Neural progenitor cell (in vitro differentiated cells): ENCODE results near the gene SRCIN1. TPM values are rescaled to one million over a fixed set of nuclear protein-coding genes. Genes with fewer than 3 reads are reported as not detected.
A peak's percentile ranks its signal among the peaks of the same experiment; 100 is the strongest.

ENCODE experiments used
- DNase-seq: peaks from one replicate; pipeline ENCODE4 v3.0.0-alpha.2; 2016; ENCODE audit warnings: low spot score
- H2AFZ ChIP-seq: fragments of 200-600 bp; sonication (generic); replicated peaks from 2 replicates; pipeline ENCODE4 v1.6.1; 2016; ENCODE audit warnings: antibody characterized with exemption
- H3F3A ChIP-seq: fragments of 200-600 bp; sonication (generic); 2 replicates; pipeline ENCODE4 v1.6.1; 2016; ENCODE audit warnings: antibody characterized with exemption, low read depth
- H3K27ac ChIP-seq: fragments of 200-600 bp; sonication (generic); 2 replicates; pipeline ENCODE4 v1.5.1; 2016; ENCODE audit warnings: mild to moderate bottlenecking
- H3K27me3 ChIP-seq: fragments of 200-600 bp; sonication (generic); 2 replicates; pipeline ENCODE4 v1.6.1; 2016; ENCODE audit warnings: mild to moderate bottlenecking, moderate library complexity
- H3K36me3 ChIP-seq: fragments of 200-600 bp; sonication (generic); 2 replicates; pipeline ENCODE4 v1.5.1; 2016
- H3K4me1 ChIP-seq: fragments of 200-600 bp; sonication (generic); 2 replicates; pipeline ENCODE4 v1.6.1; 2016; ENCODE audit warnings: mixed run types
- H3K4me2 ChIP-seq: fragments of 200-600 bp; sonication (generic); 2 replicates; pipeline ENCODE4 v1.6.1; 2016
- H3K4me3 ChIP-seq: fragments of 200-600 bp; sonication (generic); 2 replicates; pipeline ENCODE4 v1.5.1; 2016
- H3K79me2 ChIP-seq: fragments of 200-600 bp; sonication (generic); 2 replicates; pipeline ENCODE4 v1.6.1; 2016; ENCODE audit warnings: low read depth
- H3K9ac ChIP-seq: fragments of 200-600 bp; sonication (generic); 2 replicates; pipeline ENCODE4 v1.6.1; 2016
- H3K9me3 ChIP-seq: fragments of 200-600 bp; sonication (generic); 2 replicates; pipeline ENCODE4 v1.5.1; 2016; ENCODE audit warnings: low read depth
- H4K20me1 ChIP-seq: fragments of 200-600 bp; sonication (generic); 2 replicates; pipeline ENCODE4 v1.6.1; 2016; ENCODE audit warnings: low read depth
- H3K27ac Mint-ChIP-seq: 3 replicates; pipeline ENCODE4 v1.8.0; 2021; ENCODE audit warnings: mixed read lengths
- H3K27me3 Mint-ChIP-seq: 2 replicates; pipeline ENCODE4 v1.8.0; 2022; ENCODE audit warnings: low read depth, mild to moderate bottlenecking, inconsistent platforms, moderate library complexity, mixed read lengths; ENCODE audit not compliant: insufficient read depth
- H3K36me3 Mint-ChIP-seq: 3 replicates; pipeline ENCODE4 v1.8.0; 2021; ENCODE audit warnings: mixed read lengths
- H3K4me1 Mint-ChIP-seq: 3 replicates; pipeline ENCODE4 v1.8.0; 2021; ENCODE audit warnings: mixed read lengths
- H3K4me3 Mint-ChIP-seq: 3 replicates; pipeline ENCODE4 v1.8.0; 2021; ENCODE audit warnings: mild to moderate bottlenecking, moderate library complexity, mixed read lengths
- H3K9me3 Mint-ChIP-seq: 3 replicates; pipeline ENCODE4 v1.8.0; 2020; ENCODE audit warnings: mixed read lengths
- CTCF ChIP-seq: fragments of 200-600 bp; sonication (generic); IDR thresholded peaks from 2 replicates; pipeline ENCODE4 v1.5.1; 2017; ENCODE audit warnings: antibody characterized with exemption, mild to moderate bottlenecking
- EZH2 ChIP-seq: fragments of 200-600 bp; sonication (generic); IDR thresholded peaks from 2 replicates; pipeline ENCODE4 v1.6.1; 2017; ENCODE audit warnings: antibody characterized with exemption, mild to moderate bottlenecking, moderate library complexity
- EZH2phosphoT487 ChIP-seq: fragments of 200-600 bp; sonication (generic); IDR thresholded peaks from 2 replicates; pipeline ENCODE4 v1.6.1; 2017; ENCODE audit warnings: antibody characterized with exemption
- total RNA-seq: library from RNA; depleted of rRNA; stranded (reverse); fragments of >200 nt; gene quantifications from 2 replicates; pipeline ENCODE4 v1.2.3, GENCODE V29; 2015; ENCODE audit warnings: low replicate concordance

The SRCIN1 gene
- total RNA-seq, 1 donor from 2014 or later, result 3.8 TPM

- no peaks in the 10 kb centered on the region for H3K36me3 Mint-ChIP-seq
- Histone ChIP-seq H3K9me3 (no peaks in the 10 kb centered on the region), H4K20me1 (peaks cover 93% of the 10 kb centered on the region), H3K27ac (no peak overlapping the region), H2AFZ (no peak overlapping the region), H3K4me2 (peak overlapping the region; percentile 80), H3K4me3 (peak overlapping the region; percentile 36), H3K79me2 (no peaks in the 10 kb centered on the region), H3K36me3 (no peaks in the 10 kb centered on the region), H3K9ac (no peak overlapping the region), H3K4me1 (peaks cover 44% of the 10 kb centered on the region), H3F3A (peaks cover 58% of the 10 kb centered on the region), H3K27me3 (peaks cover 97% of the 10 kb centered on the region)
- H3K9me3 Mint-ChIP-seq, result no peaks in the 10 kb centered on the region
- H3K27ac Mint-ChIP-seq, result no peak overlapping the region
- TF ChIP-seq EZH2 (no peak), CTCF (no peak), EZH2phosphoT487 (peak; percentile 25)
- H3K4me1 Mint-ChIP-seq, result peaks cover 59% of the 10 kb centered on the region
- peak overlapping the region; percentile 53 for H3K4me3 Mint-ChIP-seq
- DNase-seq, result peak; percentile 58
- H3K27me3 Mint-ChIP-seq, result peaks cover 69% of the 10 kb centered on the region
Measured at GRCh38 chr17:38562903-38563302, 42.8 kb downstream of the SRCIN1 start.

GRCh38 chr17:38562215-38562569 lies 43.6 kb downstream of the SRCIN1 start:
- Mint-ChIP-seq H3K27ac (no peak overlapping the region), H3K27me3 (peaks cover 69% of the 10 kb centered on the region), H3K9me3 (no peaks in the 10 kb centered on the region), H3K36me3 (no peaks in the 10 kb centered on the region), H3K4me3 (peak overlapping the region; percentile 53), H3K4me1 (peaks cover 63% of the 10 kb centered on the region)
- Histone ChIP-seq H3K27ac (no peak overlapping the region), H3K9me3 (no peaks in the 10 kb centered on the region), H3F3A (peaks cover 58% of the 10 kb centered on the region), H3K36me3 (no peaks in the 10 kb centered on the region), H3K79me2 (no peaks in the 10 kb centered on the region), H4K20me1 (peaks cover 86% of the 10 kb centered on the region), H3K4me3 (no peak overlapping the region), H3K4me1 (peaks cover 44% of the 10 kb centered on the region), H3K4me2 (peak overlapping the region; percentile 28), H2AFZ (no peak overlapping the region), H3K27me3 (peaks cover 90% of the 10 kb centered on the region), H3K9ac (no peak overlapping the region)
- no peak for DNase-seq
- TF ChIP-seq EZH2 (peak; percentile 60), EZH2phosphoT487 (peak; percentile 57), CTCF (no peak)

DNA sequence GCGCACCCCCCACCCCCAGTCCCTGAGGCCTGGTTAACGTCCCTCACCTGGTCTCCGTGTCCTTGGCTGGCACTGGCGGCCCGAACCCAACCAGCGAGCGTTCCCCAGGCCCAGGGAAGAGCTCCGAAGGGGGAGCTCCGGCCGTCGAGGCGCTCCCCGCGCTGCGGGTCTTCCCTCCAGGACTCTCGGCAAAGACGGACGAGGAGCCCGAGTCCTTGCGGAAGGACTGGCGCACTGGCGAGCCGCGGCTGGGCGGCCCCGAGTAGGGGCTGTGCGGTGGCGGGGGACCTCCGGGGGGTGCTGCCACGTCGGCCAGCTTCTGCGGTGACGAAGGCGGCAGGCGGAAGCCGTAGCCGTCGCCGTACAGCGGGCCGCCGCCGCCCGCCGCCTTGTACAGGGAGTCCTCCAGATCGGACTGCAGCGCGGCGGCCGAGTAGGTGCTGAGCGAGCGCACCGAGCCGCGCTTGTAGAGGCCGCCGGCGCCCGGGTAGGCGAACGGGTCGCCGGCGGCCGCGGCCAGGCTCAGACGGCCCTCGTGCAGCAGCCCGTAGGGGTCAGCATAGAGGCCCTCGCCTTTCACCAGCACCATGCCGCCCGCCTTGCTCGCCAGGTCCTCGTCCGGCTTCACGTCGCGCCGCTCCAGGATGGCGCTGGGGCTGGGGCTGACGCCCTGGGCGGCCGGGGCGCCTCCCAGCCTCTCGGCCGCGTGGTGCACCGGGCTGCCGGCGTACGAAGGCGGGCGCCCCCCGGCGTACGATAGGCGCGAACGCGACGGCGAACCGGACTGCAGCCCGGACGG lies 44.1 kb downstream of the SRCIN1 start:
- Histone ChIP-seq H3K9me3 (no peaks in the 10 kb centered on the region), H3F3A (peaks cover 58% of the 10 kb centered on the region), H3K27ac (no peak overlapping the region), H3K79me2 (no peaks in the 10 kb centered on the region), H4K20me1 (peaks cover 80% of the 10 kb centered on the region), H3K4me3 (no peak overlapping the region), H3K4me2 (peak overlapping the region; percentile 28), H3K27me3 (peaks cover 84% of the 10 kb centered on the region), H2AFZ (no peak overlapping the region), H3K4me1 (peaks cover 44% of the 10 kb centered on the region), H3K9ac (no peak overlapping the region), H3K36me3 (no peaks in the 10 kb centered on the region)
- DNase-seq, result peak; percentile 83
- Mint-ChIP-seq H3K27me3 (peaks cover 67% of the 10 kb centered on the region), H3K9me3 (no peaks in the 10 kb centered on the region), H3K36me3 (no peaks in the 10 kb centered on the region), H3K27ac (no peak overlapping the region), H3K4me3 (no peak overlapping the region), H3K4me1 (peaks cover 57% of the 10 kb centered on the region)
- TF ChIP-seq EZH2phosphoT487 (peak; percentile 95), EZH2 (peak; percentile 97), CTCF (peak; percentile 46)
